HL-60 (cell line): Measurements from ENCODE around the gene SPP1.

Source experiments
- GABPA ChIP-seq: IDR thresholded peaks from 2 replicates; pipeline ENCODE4 v1.6.1; 2012; ENCODE audit warnings: low read depth
- POLR2AphosphoS5 ChIP-seq: IDR thresholded peaks from 2 replicates; pipeline ENCODE4 v1.6.1; 2012; ENCODE audit warnings: low read depth
- SPI1 ChIP-seq: IDR thresholded peaks from 2 replicates; pipeline ENCODE4 v1.6.1; 2012; ENCODE audit warnings: low read depth, mild to moderate bottlenecking, borderline replicate concordance
- TF ChIP-seq, protein P1 (sequence below): IDR thresholded peaks from one replicate; pipeline ENCODE4 v1.5.1; 2011; ENCODE audit warnings: low read length, control low read depth, inconsistent platforms; ENCODE audit not compliant: insufficient read depth
- TF ChIP-seq, protein P2 (sequence below): IDR thresholded peaks from 2 replicates; pipeline ENCODE4 v1.6.1; 2012; ENCODE audit warnings: low read depth; ENCODE audit not compliant: insufficient replicate concordance

DNA sequence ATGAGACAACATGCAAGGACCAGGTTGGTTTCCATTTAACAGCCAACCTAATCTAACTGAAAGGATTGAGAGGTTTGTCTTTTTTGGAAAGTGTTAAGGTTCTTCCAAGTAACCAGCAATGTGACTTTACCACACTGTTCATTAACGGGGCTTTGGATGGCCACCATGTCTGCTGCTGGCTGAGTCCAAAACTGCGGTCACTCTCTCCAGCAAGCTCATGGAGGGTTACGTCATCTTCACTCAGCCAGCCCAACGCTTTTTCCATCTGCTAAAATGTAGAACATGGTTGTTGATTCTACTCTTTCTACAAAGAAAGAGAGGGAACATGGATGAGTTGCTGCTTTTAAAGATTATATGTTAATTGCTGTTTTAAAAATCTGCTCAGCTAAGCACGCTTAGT is 43.0 kb downstream of the SPP1 start:
- TF ChIP-seq, protein P1, sequence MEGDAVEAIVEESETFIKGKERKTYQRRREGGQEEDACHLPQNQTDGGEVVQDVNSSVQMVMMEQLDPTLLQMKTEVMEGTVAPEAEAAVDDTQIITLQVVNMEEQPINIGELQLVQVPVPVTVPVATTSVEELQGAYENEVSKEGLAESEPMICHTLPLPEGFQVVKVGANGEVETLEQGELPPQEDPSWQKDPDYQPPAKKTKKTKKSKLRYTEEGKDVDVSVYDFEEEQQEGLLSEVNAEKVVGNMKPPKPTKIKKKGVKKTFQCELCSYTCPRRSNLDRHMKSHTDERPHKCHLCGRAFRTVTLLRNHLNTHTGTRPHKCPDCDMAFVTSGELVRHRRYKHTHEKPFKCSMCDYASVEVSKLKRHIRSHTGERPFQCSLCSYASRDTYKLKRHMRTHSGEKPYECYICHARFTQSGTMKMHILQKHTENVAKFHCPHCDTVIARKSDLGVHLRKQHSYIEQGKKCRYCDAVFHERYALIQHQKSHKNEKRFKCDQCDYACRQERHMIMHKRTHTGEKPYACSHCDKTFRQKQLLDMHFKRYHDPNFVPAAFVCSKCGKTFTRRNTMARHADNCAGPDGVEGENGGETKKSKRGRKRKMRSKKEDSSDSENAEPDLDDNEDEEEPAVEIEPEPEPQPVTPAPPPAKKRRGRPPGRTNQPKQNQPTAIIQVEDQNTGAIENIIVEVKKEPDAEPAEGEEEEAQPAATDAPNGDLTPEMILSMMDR, result no peak
- TF ChIP-seq POLR2AphosphoS5 (0 out of 2 replicates have a peak, but pooled peaks have one; percentile 31), SPI1 (no peak), GABPA (no peak)
- TF ChIP-seq, protein P2, sequence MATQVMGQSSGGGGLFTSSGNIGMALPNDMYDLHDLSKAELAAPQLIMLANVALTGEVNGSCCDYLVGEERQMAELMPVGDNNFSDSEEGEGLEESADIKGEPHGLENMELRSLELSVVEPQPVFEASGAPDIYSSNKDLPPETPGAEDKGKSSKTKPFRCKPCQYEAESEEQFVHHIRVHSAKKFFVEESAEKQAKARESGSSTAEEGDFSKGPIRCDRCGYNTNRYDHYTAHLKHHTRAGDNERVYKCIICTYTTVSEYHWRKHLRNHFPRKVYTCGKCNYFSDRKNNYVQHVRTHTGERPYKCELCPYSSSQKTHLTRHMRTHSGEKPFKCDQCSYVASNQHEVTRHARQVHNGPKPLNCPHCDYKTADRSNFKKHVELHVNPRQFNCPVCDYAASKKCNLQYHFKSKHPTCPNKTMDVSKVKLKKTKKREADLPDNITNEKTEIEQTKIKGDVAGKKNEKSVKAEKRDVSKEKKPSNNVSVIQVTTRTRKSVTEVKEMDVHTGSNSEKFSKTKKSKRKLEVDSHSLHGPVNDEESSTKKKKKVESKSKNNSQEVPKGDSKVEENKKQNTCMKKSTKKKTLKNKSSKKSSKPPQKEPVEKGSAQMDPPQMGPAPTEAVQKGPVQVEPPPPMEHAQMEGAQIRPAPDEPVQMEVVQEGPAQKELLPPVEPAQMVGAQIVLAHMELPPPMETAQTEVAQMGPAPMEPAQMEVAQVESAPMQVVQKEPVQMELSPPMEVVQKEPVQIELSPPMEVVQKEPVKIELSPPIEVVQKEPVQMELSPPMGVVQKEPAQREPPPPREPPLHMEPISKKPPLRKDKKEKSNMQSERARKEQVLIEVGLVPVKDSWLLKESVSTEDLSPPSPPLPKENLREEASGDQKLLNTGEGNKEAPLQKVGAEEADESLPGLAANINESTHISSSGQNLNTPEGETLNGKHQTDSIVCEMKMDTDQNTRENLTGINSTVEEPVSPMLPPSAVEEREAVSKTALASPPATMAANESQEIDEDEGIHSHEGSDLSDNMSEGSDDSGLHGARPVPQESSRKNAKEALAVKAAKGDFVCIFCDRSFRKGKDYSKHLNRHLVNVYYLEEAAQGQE, result no peak
